Ascending aorta (tissue), 2 donors: Measurements from ENCODE around the gene NEAT1. TPM values are rescaled to one million over a fixed set of nuclear protein-coding genes. Genes with fewer than 3 reads are reported as not detected.

ENCODE experiments used
- DNase-seq, 2 donors: peaks; one replicate each; pipeline ENCODE4 v3.0.0-alpha.2; 2019; ENCODE audit warnings: low spot score in 2 of 2
- H3K27ac ChIP-seq, 2 donors: fragments of 200-600 bp; sonication (generic); one replicate each; pipeline ENCODE4 v1.5.1; 2016 to 2017; ENCODE audit warnings: mild to moderate bottlenecking in 1 of 2
- H3K27me3 ChIP-seq: fragments of 200-600 bp; sonication (generic); one replicate; pipeline ENCODE4 v1.5.1; 2017
- H3K36me3 ChIP-seq, 2 donors: fragments of 200-600 bp; sonication (generic); one replicate each; pipeline ENCODE4 v1.5.1; 2016
- H3K4me1 ChIP-seq, 2 donors: fragments of 200-600 bp; sonication (generic); one replicate each; pipeline ENCODE4 v1.5.1; 2016 to 2017; ENCODE audit warnings: mild to moderate bottlenecking in 1 of 2
- H3K4me3 ChIP-seq, 2 donors: fragments of 200-600 bp; sonication (generic); one replicate each; pipeline ENCODE4 v1.5.1; 2016 to 2017; ENCODE audit warnings: mild to moderate bottlenecking in 1 of 2
- H3K9me3 ChIP-seq, 2 donors: fragments of 200-600 bp; sonication (generic); one replicate each; pipeline ENCODE4 v1.5.1; 2016
- intact Hi-C: fragments of 100-400 bp; cut with DNase I; formaldehyde crosslinking; loops from one replicate; pipeline ENCODE4 v1.15.1; 2023
- total RNA-seq: library from RNA; depleted of rRNA; stranded (reverse); fragments of >200 nt; gene quantifications from one replicate; pipeline ENCODE4 v1.1.0, GENCODE V29; 2016
- TF ChIP-seq, protein P1 (sequence below), 3 experiments: fragments of 200-600 bp in 2 of 3; fragments of 450-650 bp in 1 of 3; sonication (generic) in 2 of 3; IDR thresholded peaks; one replicate each; pipeline ENCODE4 v1.5.1; 2016 to 2019; ENCODE audit warnings: antibody characterized with exemption in 3 of 3, mild to moderate bottlenecking in 1 of 3, moderate library complexity in 1 of 3

The NEAT1 gene
- total RNA-seq, 1 donor from 2014 or later = 180 TPM

DNA sequence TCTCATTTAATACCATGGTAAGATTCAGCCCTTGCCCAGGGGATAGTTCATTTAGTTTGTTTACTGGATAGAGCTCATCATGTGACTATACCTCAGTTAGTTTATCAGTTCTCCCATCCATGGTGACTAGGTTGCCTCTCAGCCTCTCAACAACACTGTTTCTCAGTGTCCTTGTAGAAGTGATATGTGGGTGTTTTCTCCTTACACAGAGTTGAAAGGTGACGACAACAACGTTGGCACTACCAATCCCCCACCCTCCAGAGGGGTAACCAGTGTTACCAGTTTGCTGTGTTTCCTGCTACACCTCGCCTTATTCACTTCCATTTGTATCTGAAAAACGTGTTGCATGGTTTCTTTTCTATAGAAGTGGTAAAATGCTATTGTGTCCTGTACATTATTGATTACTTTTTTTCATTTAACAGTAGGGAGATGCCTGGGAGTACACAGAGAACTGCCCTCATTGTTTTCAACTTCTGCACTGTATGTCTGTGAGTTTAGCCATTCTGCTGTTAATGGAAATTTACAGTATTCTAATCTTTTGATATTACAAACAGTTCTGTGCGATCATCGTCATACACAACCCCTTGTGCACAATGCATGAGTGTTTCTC lies 11.6 kb downstream of the NEAT1 start:
- Histone ChIP-seq H3K27me3 (no peaks in the 10 kb centered on the region), H3K4me1 (peaks cover 13 to 80% of the 10 kb centered on the region in 2 donors), H3K4me3 (peak overlapping the region in 1 of 2 donors; percentile 28), H3K27ac (peak overlapping the region in 1 of 2 donors; percentile 44), H3K9me3 (no peaks in the 10 kb centered on the region), H3K36me3 (peaks cover 32 to 69% of the 10 kb centered on the region in 2 donors)
- TF ChIP-seq, protein P1, sequence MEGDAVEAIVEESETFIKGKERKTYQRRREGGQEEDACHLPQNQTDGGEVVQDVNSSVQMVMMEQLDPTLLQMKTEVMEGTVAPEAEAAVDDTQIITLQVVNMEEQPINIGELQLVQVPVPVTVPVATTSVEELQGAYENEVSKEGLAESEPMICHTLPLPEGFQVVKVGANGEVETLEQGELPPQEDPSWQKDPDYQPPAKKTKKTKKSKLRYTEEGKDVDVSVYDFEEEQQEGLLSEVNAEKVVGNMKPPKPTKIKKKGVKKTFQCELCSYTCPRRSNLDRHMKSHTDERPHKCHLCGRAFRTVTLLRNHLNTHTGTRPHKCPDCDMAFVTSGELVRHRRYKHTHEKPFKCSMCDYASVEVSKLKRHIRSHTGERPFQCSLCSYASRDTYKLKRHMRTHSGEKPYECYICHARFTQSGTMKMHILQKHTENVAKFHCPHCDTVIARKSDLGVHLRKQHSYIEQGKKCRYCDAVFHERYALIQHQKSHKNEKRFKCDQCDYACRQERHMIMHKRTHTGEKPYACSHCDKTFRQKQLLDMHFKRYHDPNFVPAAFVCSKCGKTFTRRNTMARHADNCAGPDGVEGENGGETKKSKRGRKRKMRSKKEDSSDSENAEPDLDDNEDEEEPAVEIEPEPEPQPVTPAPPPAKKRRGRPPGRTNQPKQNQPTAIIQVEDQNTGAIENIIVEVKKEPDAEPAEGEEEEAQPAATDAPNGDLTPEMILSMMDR (IDR thresholded peaks at IDR 0.05) = no peak
- DNase-seq = peak in 1 of 2 donors; percentile 58
- intact Hi-C loops = no loop called here

DNA sequence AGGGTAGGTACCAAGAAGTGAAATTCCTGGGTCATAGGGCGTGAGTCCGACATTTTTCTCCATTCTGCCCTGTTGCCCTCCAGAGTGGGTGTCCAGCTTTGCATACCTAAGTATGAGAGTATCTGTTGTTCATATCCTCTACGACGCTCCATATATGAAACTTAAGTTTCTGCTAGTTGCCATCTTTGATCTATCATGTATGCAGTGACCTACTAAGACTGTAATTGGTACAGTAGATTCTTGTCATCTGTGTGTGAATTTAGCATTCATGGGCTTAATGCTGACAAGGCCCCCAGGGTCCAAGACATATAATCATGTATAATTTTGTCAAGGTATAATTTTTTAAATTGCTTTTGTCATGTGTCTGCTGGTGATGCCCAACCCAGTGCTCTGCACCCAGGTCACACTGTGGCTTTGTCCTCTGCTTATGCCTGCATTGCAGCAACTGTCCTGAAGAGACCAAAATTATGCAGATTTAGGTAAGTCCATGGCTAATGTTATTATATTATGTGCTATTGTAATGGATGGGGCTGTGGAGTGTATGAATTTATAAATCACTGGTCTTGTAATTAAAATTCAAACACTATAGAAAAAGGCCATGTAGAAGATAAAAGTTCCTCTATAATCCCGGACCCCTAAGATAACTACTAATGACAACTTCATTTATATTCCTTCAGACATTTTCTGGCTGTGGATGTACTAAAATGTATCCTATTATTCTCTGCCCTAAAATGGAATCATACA lies 12.2 kb downstream of the NEAT1 start:
- intact Hi-C loops = no loop called here

DNA sequence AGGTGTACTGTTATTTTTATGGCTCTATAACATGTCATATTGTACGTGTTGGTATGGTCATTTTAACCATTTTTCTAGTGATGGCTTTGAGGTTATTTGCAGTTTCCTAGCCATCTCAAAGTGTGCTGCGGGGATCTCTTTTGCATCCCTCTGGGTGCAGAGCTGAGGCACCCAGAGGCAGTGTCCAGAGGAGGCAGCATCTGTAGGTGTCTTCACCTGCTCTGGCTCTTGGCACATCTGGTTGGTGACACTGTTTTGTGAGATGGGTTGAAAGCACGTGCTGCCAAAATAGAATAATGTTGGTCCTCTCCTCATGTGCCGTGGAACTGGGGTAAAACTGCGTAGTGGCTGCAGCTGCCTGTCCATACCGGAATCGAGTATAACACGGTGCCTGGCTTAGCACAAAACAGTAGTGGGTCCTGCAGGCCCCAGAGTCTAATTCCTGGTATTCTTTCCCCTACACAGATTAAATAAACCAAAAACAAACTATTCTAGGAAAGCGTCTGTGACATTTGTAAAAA lies 12.9 kb downstream of the NEAT1 start:
- Histone ChIP-seq H3K27ac (peak overlapping the region in 1 of 2 donors; percentile 50), H3K9me3 (no peaks in the 10 kb centered on the region), H3K4me1 (peaks cover 9 to 85% of the 10 kb centered on the region in 2 donors), H3K36me3 (peaks cover 32 to 75% of the 10 kb centered on the region in 2 donors), H3K4me3 (peak overlapping the region in 1 of 2 donors; percentile 28), H3K27me3 (no peaks in the 10 kb centered on the region)
- DNase-seq = peak in 1 of 2 donors; percentile 60
- intact Hi-C loops = no loop called here
- TF ChIP-seq, protein P1 (IDR thresholded peaks at IDR 0.05) = no peak

More for the DNA sequence above, 12.2 kb downstream of the NEAT1 start:
- peak overlapping the region in 1 of 2 donors; percentile 50 for H3K27ac ChIP-seq
- no peaks in the 10 kb centered on the region for H3K27me3 ChIP-seq
- H3K4me3 ChIP-seq = peak overlapping the region in 1 of 2 donors; percentile 28
- TF ChIP-seq, protein P1 (IDR thresholded peaks at IDR 0.05) = no peak
- peaks cover 32 to 75% of the 10 kb centered on the region in 2 donors for H3K36me3 ChIP-seq
- H3K4me1 ChIP-seq = peaks cover 11 to 80% of the 10 kb centered on the region in 2 donors
- H3K9me3 ChIP-seq = no peaks in the 10 kb centered on the region
- DNase-seq = peak in 1 of 2 donors; percentile 54

DNA sequence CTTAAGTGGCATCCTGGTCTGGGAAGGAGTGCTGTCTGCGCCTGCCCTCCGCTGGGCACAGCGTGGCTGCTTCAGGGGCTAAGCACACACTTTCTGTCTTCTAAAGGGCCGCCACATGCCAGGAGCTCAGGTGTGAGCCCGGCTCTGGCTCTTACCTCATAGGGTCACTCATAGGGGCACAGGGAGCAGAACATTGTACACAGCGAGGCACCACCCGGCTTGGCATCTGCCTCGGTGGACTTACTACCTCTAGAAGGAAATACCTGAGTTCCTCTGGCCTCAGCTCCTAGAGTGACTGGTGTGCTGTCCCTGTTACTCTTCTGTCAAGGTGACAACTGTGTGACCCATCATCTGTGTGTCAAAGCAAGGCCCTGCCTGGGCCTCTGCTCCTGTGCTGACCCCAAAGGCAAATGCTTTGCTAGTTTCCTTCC lies 13.4 kb downstream of the NEAT1 start:
- H3K36me3 ChIP-seq = peaks cover 32 to 74% of the 10 kb centered on the region in 2 donors
- peak overlapping the region in 1 of 2 donors; percentile 50 for H3K27ac ChIP-seq
- peak in 1 of 2 donors; percentile 67 for DNase-seq
- H3K27me3 ChIP-seq = no peaks in the 10 kb centered on the region
- intact Hi-C loops = no loop called here
- H3K4me3 ChIP-seq = peak overlapping the region in 1 of 2 donors; percentile 28
- peaks cover 9 to 81% of the 10 kb centered on the region in 2 donors for H3K4me1 ChIP-seq
- no peaks in the 10 kb centered on the region for H3K9me3 ChIP-seq
- TF ChIP-seq, protein P1 (IDR thresholded peaks at IDR 0.05) = no peak

DNA sequence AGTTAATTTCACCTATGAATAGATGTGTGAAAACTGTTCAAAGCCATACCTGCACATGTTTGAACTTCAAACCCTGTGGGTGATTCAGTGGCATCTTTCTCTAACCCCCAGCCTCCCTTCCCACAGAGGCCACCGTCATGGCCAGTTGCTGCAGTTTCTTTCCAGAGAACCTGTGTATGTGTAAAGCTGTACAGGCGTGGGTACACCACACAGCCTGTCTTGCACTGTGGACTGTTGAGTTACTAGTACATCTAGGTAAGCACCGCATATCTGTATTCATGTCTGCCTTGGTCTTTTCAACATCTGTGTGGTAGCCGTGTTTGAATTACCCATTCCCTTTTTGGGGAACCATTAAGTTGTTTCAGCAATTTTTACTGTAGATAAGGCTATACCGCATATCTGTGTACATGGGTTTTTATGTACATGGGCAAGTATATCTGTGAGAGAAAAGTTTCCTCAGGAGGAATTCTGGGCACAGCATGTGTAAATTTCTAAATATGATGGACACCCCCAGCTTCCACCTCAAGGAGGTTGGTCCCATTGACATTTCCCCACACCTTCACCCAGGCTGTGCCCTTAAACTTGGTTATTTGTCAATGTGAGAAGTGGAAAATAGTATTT lies 13.9 kb downstream of the NEAT1 start:
- H3K9me3 ChIP-seq = no peaks in the 10 kb centered on the region
- H3K27ac ChIP-seq = peak overlapping the region in 1 of 2 donors; percentile 50
- H3K27me3 ChIP-seq = no peaks in the 10 kb centered on the region
- TF ChIP-seq, protein P1 (IDR thresholded peaks at IDR 0.05) = no peak
- peak in 1 of 2 donors; percentile 64 for DNase-seq
- H3K4me3 ChIP-seq = peak overlapping the region in 1 of 2 donors; percentile 10
- peaks cover 9 to 76% of the 10 kb centered on the region in 2 donors for H3K4me1 ChIP-seq
- intact Hi-C loops = no loop called here
- H3K36me3 ChIP-seq = peaks cover 32 to 74% of the 10 kb centered on the region in 2 donors
